Stimulated activated CD4-positive, alpha-beta T cell treated with anti-CD3 and anti-CD28 coated beads, Interleukin-15, amount 100 ng/mL, for 1 hour (primary cell): Measurements from ENCODE around the gene IL10RB.
"Not testable (repeated sequence)": the region's sequence is repeated elsewhere in the genome, so short reads cannot be mapped to it uniquely, and the experiment has no call there.

Experiments used
- DNase-seq, 2 donors: peaks; one replicate each; pipeline ENCODE4 v3.0.0-alpha.2; 2020; ENCODE audit warnings: low read depth in 1 of 2, low spot score in 1 of 2

The IL10RB gene

DNA sequence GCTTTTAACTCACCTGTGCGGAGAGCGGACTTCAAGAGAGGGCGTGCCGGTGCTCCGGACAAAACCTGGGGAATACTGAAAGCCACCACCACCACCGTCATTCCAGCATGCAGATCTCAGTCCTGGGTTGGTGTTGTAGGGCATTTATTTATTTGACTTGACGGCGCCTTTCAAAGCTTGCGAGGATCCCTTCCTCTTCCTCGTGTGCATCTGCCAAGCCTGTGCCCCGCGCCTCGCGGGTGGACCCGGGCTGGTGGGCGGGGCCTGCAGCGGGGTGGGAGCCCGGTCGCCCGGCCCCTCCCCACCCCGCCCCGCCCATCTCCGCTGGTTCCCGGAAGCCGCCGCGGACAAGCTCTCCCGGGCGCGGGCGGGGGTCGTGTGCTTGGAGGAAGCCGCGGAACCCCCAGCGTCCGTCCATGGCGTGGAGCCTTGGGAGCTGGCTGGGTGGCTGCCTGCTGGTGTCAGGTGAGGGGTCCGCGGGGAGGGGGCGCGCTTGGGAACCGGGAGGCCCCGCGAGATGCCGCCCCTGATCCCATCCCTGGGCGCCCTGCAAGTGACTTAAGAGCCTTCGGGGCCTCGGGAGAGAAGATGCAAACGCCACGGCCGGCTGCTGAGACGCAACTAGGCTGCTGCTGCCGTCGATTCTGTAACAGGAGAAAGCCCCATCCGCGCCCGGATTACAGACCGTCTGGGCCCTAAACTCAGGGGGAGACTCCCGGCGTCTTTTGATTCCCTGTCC, at the start of gene IL10RB:
Gene IL10RB, plus strand, starts transcription at position 318 of the 739 bp plus-strand sequence. Its CDS starts 99 bp downstream, at position 417.
- peak; percentile 48 to 67 for DNase-seq

DNA sequence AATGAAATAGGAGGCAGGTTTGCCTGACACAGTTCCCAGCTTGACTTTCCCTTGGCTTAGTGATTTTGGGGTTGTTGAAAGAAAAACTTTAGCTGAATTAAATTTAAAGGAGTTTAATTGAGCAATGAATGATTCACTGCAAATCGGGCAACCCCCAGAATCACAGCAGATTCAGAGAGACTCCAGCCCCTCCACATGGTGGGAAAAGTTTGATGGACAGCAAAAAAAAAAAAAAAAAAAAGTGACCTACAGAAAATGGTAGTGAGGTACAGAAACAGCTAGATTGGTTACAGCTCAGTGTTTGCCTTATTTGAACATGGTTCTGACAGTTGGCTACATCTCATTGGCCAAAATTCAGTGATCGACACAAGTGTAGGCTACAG, 49.0 kb upstream of the IL10RB start:
- DNase-seq: no peak

DNA sequence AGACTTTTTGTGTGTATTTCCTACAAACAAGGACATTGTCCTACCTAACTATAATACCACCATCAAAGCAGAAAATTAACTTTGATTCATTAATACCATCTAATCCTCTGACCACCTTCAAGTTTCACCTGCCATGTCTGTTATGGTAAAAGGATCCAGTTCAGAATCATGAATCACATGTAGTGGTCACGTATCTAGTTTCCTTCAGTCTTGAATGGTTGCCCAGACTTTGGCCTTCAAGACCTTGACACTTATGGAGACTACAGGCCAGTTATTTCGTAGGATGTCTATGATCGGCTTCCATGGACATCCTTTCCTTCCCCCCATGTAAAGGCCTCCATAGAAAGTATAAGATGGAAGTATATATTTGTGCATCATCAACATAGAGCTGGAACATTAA, 46.9 kb upstream of the IL10RB start:
- no peak for DNase-seq

GRCh38 chr21:33219954-33220353, 46.2 kb upstream of the IL10RB start:
- no peak for DNase-seq

- DNase-seq: not testable (repeated sequence)
Observed at GRCh38 chr21:33225376-33225775, 40.8 kb upstream of the IL10RB start.

GRCh38 chr21:33228455-33228854, 37.7 kb upstream of the IL10RB start:
- DNase-seq: no peak

DNA sequence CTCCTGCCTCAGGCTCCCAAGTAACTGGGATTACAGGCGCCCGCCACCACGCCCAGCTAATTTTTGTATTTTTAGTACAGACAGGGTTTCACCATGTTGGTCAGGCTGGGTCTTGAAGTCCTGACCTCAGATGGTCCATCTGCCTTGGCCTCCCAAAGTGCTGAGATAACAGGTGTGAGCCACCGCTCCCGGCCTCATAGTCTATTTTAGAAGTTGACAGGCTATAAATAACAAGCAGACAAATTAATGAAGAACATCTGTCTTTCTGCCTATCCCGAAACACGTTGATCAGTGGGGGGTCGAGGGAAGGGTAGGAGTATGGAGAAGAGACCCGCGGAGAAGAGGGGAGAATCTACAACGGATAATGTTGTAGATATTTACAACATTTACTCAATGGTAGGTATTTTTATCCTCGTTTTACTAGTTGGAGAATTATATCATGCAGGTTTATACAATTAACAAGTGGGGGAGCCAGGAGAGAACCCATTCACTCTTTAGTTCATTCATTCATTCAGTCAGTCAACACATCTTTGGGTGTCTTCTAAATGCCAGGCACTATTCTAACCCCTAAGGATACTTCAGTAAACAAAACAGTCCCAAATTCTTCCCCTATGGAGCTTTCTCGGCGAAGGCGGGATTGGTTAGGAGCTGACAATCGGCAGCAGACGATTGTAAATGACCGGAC, 36.9 kb upstream of the IL10RB start:
- DNase-seq: no peak

- peak; percentile 55 to 76 for DNase-seq
Observed at GRCh38 chr21:33229784-33230544, 36.2 kb upstream of the IL10RB start, which contains the start of gene IFNAR2. TSS of gene IFNAR2 (plus strand) at chr21:33229938. CDS start at chr21:33241923, 11,985 bp downstream.

GRCh38 chr21:33230545-33231324, 35.4 kb upstream of the IL10RB start:
- DNase-seq: no peak

GRCh38 chr21:33231526-33231925, 34.6 kb upstream of the IL10RB start:
- DNase-seq: peak in 1 of 2 donors; percentile 22

- no peak for DNase-seq
Observed at GRCh38 chr21:33232291-33233034, 33.7 kb upstream of the IL10RB start.

- no peak for DNase-seq
Observed at GRCh38 chr21:33234635-33235520, 31.3 kb upstream of the IL10RB start.

DNA sequence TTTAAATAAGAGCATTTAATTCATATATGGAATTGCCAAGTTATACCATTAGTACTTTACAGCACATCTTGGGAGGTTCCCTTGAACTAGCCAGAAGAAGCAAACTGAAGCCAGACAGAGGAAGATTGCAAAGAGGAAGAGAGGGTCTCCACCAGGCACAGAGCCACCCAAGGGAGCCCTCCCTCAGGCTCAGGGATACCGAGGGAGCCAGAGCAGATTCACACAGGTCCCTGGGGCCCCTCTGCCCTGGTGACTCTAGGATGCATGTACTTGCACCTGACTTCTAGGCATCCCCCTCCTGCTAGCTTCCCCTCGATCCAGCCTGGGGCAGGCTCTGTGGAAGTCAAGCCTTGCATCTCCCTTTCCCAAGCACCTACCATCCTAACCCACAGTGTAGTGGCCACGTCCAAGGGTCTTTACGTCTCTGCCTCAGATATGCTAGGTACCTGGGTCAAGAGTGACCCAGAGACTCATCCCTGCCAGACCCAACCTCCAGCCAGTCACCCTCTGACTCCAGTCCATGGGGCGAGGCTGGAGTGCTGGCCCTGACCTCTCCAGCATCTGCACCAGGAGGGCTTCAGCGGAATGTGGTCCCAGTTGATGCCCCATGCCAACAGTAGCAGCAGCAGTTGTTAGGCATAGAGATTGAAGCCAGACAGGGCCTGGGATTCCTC, 30.0 kb upstream of the IL10RB start:
- DNase-seq: no peak

- no peak for DNase-seq
Observed at GRCh38 chr21:33236766-33237165, 29.4 kb upstream of the IL10RB start.

DNA sequence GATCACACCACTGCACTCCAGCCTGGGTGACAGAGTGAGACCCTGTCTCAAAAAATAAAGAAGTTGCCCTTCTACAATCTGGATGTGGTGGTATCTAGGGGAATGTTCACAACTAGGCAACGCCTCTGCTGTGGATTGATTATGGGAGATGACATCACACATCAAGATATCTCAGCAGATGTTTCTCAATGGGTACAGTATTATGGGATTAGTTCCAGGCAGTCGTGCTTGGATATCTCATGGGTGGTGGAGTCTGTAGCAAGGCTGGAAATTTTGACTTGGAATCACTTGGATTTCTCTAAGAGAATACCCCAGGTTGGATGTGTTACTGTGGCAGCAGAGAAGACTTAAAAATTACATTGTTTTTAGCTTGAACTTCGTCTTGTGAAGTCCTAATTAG, 28.7 kb upstream of the IL10RB start:
- DNase-seq: no peak

DNA sequence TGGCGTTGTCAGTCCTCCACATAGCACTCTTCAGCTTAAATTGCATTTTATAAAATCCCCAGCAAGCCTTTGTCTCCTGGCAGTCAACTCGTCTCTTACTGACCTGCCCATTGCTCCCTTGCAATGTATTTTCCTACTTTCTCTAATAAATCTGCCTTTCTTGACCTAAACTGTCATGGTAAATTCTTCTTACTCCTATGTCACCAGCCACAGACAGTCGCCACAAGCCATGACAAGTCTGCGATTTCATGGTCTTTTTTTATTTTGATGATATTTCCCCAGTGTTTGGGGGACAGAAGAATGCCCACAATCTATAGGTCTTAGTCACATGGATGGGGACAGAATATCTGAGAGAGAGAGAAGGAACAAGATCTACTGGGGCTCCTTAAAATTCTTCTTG, 28.0 kb upstream of the IL10RB start:
- no peak for DNase-seq

- DNase-seq: no peak
Observed at GRCh38 chr21:33238565-33239255, 27.5 kb upstream of the IL10RB start.

DNA sequence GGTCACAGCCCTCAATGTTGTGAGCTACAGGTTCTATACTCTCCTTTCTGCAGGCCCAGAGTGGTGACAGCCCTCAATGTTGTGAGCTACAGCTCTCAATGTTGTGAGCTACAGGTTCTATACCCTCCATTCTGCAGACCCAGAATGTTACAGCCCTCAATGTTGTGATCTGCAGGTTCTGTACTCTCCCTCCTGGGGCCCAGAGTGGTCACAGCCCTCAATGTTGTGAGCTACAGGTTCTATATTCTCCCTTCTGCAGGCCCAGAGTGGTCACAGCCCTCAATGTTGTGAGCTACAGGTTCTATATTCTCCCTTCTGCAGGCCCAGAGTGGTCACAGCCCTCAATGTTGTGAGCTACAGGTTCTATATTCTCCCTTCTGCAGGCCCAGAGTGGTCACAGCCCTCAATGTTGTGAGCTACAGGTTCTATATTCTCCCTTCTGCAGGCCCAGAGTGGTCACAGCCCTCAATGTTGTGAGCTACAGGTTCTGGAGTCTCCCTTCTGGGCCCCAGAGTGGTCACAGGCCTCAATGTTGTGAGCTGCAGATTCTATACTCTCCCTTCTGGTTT, 26.5 kb upstream of the IL10RB start:
- DNase-seq: not testable (repeated sequence)
